ENCODE data around the gene SUSD2.

The SUSD2 gene

DNA sequence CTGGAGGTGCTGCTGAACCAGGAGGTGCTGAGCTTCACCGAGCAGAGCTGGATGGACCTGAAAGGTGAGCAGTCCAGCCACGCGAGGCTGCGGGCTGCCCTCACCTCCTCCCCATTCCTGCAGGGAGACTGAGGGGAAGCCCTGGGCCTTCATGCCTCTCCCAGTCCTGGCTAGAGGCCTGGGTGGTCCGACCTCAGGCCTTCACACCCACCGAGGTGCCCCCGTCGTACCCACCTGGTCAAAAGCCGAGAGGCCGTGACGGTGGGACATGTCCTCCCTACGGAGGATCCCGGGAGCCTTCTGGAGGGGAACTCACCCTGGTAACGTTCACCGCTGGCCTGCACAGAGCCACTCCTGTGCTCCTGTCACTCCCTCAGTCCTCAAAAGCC is 5.1 kb downstream of the SUSD2 start:
- Histone ChIP-seq H3K9ac (ENCODE audit: low read length in 5 of 5) (no peak overlapping the region), H3K36me3 (ENCODE audit: control insufficient read depth in 5 of 5, insufficient read depth in 5 of 5, low read length in 5 of 5) (no peaks in the 10 kb centered on the region), H3K27me3 (ENCODE audit: control insufficient read depth in 5 of 5, insufficient read depth in 4 of 5, low read length in 5 of 5) (no peaks in the 10 kb centered on the region), H3K4me3 (ENCODE audit: low read depth in 1 of 5, low read length in 5 of 5) (no peak overlapping the region), H3K27ac (ENCODE audit: low read depth, low read length) (no peak overlapping the region), H3K9me3 (ENCODE audit: control insufficient read depth in 5 of 5, low read length in 5 of 5) (no peaks in the 10 kb centered on the region), H3K4me1 (ENCODE audit: control insufficient read depth in 5 of 5, insufficient read depth in 5 of 5, low read length in 5 of 5) (peaks cover 0 to 24% (median 9%) of the 10 kb centered on the region in 5 donors)

GRCh38 chr22:24186892-24187670 is 5.8 kb downstream of the SUSD2 start:
- no peaks in the 10 kb centered on the region for H3K36me3 ChIP-seq (ENCODE audit: control insufficient read depth in 5 of 5, insufficient read depth in 5 of 5, low read length in 5 of 5)
- H3K27ac ChIP-seq (ENCODE audit: low read depth, low read length): no peak overlapping the region
- no peaks in the 10 kb centered on the region for H3K9me3 ChIP-seq (ENCODE audit: control insufficient read depth in 5 of 5, low read length in 5 of 5)
- no peak overlapping the region for H3K9ac ChIP-seq (ENCODE audit: low read length in 5 of 5)
- H3K4me1 ChIP-seq (ENCODE audit: control insufficient read depth in 5 of 5, insufficient read depth in 5 of 5, low read length in 5 of 5): peaks cover 0 to 17% (median 5%) of the 10 kb centered on the region in 5 donors
- no peak overlapping the region for H3K4me3 ChIP-seq (ENCODE audit: low read depth in 1 of 5, low read length in 5 of 5)
- no peaks in the 10 kb centered on the region for H3K27me3 ChIP-seq (ENCODE audit: control insufficient read depth in 5 of 5, insufficient read depth in 4 of 5, low read length in 5 of 5)

DNA sequence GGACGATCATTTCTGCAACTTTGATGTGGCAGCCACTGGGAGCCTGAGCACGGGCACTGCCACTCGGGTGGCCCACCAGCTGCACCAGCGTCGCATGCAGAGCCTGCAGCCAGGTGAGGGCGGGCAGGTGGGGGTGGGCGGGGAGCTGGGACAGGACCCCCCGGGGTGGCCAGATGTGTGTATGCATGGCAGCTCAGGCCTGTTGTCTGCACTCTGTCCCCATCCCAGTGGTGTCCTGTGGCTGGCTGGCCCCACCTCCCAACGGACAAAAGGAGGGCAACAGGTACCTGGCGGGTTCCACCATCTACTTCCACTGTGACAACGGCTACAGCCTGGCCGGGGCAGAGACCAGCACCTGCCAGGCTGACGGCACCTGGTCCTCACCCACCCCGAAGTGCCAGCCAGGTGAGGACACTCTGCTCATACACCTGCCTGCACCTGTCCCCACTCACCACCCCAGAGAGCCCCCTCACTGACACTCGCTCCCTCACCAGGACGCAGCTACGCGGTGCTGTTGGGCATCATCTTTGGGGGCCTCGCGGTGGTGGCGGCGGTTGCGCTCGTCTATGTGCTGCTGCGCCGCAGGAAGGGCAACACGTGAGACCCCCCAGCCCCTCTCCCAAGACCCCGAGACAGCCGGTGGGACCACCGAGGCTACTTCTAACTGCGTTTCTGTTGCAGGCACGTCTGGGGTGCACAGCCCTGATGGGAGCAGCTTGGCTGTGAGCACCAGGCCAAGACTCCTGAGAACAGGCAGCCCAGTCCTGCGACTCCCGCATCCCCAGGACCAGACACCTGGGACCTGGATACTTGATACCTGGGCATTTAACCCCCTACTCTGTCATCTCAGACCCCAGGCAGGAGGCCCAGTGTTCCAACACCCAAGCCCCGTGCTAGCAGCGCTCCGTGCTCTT is 6.7 kb downstream of the SUSD2 start:
- Histone ChIP-seq H3K4me3 (ENCODE audit: low read depth in 1 of 5, low read length in 5 of 5) (no peak overlapping the region), H3K36me3 (ENCODE audit: control insufficient read depth in 5 of 5, insufficient read depth in 5 of 5, low read length in 5 of 5) (no peaks in the 10 kb centered on the region), H3K9ac (ENCODE audit: low read length in 5 of 5) (no peak overlapping the region), H3K27me3 (ENCODE audit: control insufficient read depth in 5 of 5, insufficient read depth in 4 of 5, low read length in 5 of 5) (no peaks in the 10 kb centered on the region), H3K9me3 (ENCODE audit: control insufficient read depth in 5 of 5, low read length in 5 of 5) (no peaks in the 10 kb centered on the region), H3K4me1 (ENCODE audit: control insufficient read depth in 5 of 5, insufficient read depth in 5 of 5, low read length in 5 of 5) (peaks cover 0 to 15% (median 5%) of the 10 kb centered on the region in 5 donors), H3K27ac (ENCODE audit: low read depth, low read length) (no peak overlapping the region)

DNA sequence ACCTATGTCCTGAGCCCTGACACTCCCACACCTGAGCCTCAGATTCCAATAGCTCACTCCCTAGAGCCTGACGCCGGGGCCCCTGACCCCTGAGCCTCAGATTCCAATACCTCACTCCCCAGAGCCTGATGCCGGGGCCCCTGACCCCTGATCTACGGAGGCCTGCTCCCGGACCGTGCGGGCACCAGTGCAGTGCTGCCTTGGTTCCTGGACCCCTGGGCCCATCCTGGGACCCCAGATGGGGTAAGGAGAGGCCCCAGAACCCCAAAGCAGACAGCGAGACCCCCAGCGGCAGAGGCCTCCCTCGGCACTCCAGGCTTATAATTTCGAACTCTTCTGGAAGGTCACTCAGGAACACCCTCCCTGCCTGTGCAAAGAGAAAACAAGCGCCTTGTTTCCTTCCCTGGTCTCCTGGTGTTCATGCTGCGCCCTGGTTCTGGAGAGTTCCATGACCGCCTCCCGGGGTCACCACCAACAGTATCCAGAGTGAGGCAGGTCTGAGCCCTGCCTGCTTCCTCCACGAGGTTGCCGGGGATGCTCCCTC is 7.5 kb downstream of the SUSD2 start:
- Histone ChIP-seq H3K27me3 (ENCODE audit: control insufficient read depth in 5 of 5, insufficient read depth in 4 of 5, low read length in 5 of 5) (no peaks in the 10 kb centered on the region), H3K4me1 (ENCODE audit: control insufficient read depth in 5 of 5, insufficient read depth in 5 of 5, low read length in 5 of 5) (peaks cover 0 to 15% (median 5%) of the 10 kb centered on the region in 5 donors), H3K4me3 (ENCODE audit: low read depth in 1 of 5, low read length in 5 of 5) (no peak overlapping the region), H3K36me3 (ENCODE audit: control insufficient read depth in 5 of 5, insufficient read depth in 5 of 5, low read length in 5 of 5) (no peaks in the 10 kb centered on the region), H3K27ac (ENCODE audit: low read depth, low read length) (no peak overlapping the region), H3K9ac (ENCODE audit: low read length in 5 of 5) (no peak overlapping the region), H3K9me3 (ENCODE audit: control insufficient read depth in 5 of 5, low read length in 5 of 5) (no peaks in the 10 kb centered on the region)

DNA sequence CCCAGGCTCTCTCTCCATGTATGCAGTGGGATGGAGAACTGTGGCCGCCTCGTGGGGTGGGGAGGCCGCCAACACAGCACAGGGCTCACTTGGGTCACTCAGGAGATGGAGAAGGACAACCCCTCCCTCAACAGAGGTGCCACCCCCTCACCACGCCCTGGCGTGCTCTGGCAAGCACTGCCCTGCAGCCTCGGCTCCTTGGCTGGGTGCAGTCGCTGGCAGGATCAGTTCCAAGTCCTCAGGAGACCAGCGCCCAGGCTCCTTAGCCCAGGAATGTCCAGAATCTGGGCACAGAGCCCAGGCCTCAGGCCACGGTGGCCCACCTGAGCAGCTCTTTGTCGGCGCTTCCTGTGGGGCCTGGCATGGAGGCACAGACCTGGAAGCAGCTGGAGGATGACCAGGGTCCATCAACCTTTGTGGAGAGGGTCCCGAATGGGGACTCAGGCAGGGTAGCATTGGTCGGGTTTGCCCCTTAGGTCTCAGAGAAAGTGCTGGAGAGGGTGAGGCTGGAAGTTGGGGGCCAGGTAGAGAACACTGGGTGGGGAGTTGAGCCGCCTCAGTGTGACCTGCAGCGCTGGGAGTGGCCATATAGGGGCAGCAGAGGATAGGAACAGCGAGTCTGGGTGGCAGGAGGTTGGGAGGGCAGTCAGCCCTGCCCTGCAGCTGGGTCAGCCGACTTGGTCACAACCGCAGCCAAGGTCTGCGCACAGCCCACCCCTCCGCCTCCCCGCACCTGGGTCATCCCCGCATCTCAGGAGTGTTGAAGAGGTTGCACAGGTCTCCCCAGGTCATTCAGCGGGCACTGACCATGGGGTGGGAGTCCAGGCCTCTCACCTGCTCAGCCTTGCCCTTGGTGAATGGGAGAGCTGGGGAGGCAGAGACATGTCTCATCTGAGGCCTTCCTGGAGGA is 8.2 kb downstream of the SUSD2 start:
- H3K4me1 ChIP-seq (ENCODE audit: control insufficient read depth in 5 of 5, insufficient read depth in 5 of 5, low read length in 5 of 5): peaks cover 0 to 15% (median 5%) of the 10 kb centered on the region in 5 donors
- H3K27me3 ChIP-seq (ENCODE audit: control insufficient read depth in 5 of 5, insufficient read depth in 4 of 5, low read length in 5 of 5): no peaks in the 10 kb centered on the region
- no peak overlapping the region for H3K4me3 ChIP-seq (ENCODE audit: low read depth in 1 of 5, low read length in 5 of 5)
- no peaks in the 10 kb centered on the region for H3K9me3 ChIP-seq (ENCODE audit: control insufficient read depth in 5 of 5, low read length in 5 of 5)
- no peaks in the 10 kb centered on the region for H3K36me3 ChIP-seq (ENCODE audit: control insufficient read depth in 5 of 5, insufficient read depth in 5 of 5, low read length in 5 of 5)
- no peak overlapping the region for H3K27ac ChIP-seq (ENCODE audit: low read depth, low read length)
- H3K9ac ChIP-seq (ENCODE audit: low read length in 5 of 5): no peak overlapping the region

- Histone ChIP-seq H3K27me3 (ENCODE audit: control insufficient read depth in 5 of 5, insufficient read depth in 4 of 5, low read length in 5 of 5) (no peaks in the 10 kb centered on the region), H3K9me3 (ENCODE audit: control insufficient read depth in 5 of 5, low read length in 5 of 5) (no peaks in the 10 kb centered on the region), H3K4me1 (ENCODE audit: control insufficient read depth in 5 of 5, insufficient read depth in 5 of 5, low read length in 5 of 5) (peaks cover 0 to 15% (median 5%) of the 10 kb centered on the region in 5 donors), H3K36me3 (ENCODE audit: control insufficient read depth in 5 of 5, insufficient read depth in 5 of 5, low read length in 5 of 5) (no peaks in the 10 kb centered on the region), H3K4me3 (ENCODE audit: low read depth in 1 of 5, low read length in 5 of 5) (no peak overlapping the region), H3K27ac (ENCODE audit: low read depth, low read length) (no peak overlapping the region), H3K9ac (ENCODE audit: low read length in 5 of 5) (no peak overlapping the region)
These were observed 8.9 kb downstream of the SUSD2 start for GRCh38 chr22:24190159-24190540.

DNA sequence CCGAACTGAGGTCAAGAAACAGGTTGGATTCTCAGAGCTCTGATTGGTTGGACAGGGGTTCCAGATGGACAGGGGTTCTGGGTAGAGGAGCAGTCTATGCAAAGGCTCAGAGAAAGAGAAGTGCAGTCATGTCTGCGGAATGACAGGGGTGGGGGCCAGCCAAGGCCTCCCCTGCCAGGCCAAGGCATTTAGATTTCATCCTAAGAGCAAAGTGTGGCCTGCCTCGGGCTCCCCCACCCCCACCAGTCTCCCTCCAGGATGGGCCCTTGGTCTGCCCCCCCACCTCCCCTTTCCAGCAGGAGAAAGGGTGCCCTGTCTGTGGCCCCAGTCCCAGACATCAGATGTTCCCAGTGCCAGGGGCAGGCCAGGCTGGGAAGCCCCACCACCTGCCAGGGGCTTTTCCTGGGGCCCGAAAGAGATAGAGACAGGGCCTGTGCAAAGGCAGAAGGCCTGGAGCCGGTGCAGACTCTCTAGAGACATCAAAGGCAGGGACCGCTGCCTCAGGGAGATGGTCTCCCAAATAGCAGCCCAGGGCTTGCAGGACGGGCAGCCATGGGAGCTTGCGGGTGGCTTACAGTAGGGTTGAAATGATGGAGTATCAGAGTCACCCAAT is 9.4 kb downstream of the SUSD2 start:
- no peaks in the 10 kb centered on the region for H3K9me3 ChIP-seq (ENCODE audit: control insufficient read depth in 5 of 5, low read length in 5 of 5)
- no peak overlapping the region for H3K27ac ChIP-seq (ENCODE audit: low read depth, low read length)

GRCh38 chr22:24191381-24191841 is 10.1 kb downstream of the SUSD2 start:
- Histone ChIP-seq H3K4me1 (ENCODE audit: control insufficient read depth in 5 of 5, insufficient read depth in 5 of 5, low read length in 5 of 5) (peaks cover 0 to 15% (median 5%) of the 10 kb centered on the region in 5 donors), H3K9me3 (ENCODE audit: control insufficient read depth in 5 of 5, low read length in 5 of 5) (no peaks in the 10 kb centered on the region), H3K9ac (ENCODE audit: low read length in 5 of 5) (no peak overlapping the region), H3K27me3 (ENCODE audit: control insufficient read depth in 5 of 5, insufficient read depth in 4 of 5, low read length in 5 of 5) (no peaks in the 10 kb centered on the region), H3K4me3 (ENCODE audit: low read depth in 1 of 5, low read length in 5 of 5) (no peak overlapping the region), H3K36me3 (ENCODE audit: control insufficient read depth in 5 of 5, insufficient read depth in 5 of 5, low read length in 5 of 5) (no peaks in the 10 kb centered on the region), H3K27ac (ENCODE audit: low read depth, low read length) (no peak overlapping the region)

More for the DNA sequence above, 9.4 kb downstream of the SUSD2 start:
- Histone ChIP-seq H3K4me1 (ENCODE audit: control insufficient read depth in 5 of 5, insufficient read depth in 5 of 5, low read length in 5 of 5) (peaks cover 0 to 15% (median 5%) of the 10 kb centered on the region in 5 donors), H3K27me3 (ENCODE audit: control insufficient read depth in 5 of 5, insufficient read depth in 4 of 5, low read length in 5 of 5) (no peaks in the 10 kb centered on the region), H3K9ac (ENCODE audit: low read length in 5 of 5) (no peak overlapping the region), H3K4me3 (ENCODE audit: low read depth in 1 of 5, low read length in 5 of 5) (no peak overlapping the region), H3K36me3 (ENCODE audit: control insufficient read depth in 5 of 5, insufficient read depth in 5 of 5, low read length in 5 of 5) (no peaks in the 10 kb centered on the region)

DNA sequence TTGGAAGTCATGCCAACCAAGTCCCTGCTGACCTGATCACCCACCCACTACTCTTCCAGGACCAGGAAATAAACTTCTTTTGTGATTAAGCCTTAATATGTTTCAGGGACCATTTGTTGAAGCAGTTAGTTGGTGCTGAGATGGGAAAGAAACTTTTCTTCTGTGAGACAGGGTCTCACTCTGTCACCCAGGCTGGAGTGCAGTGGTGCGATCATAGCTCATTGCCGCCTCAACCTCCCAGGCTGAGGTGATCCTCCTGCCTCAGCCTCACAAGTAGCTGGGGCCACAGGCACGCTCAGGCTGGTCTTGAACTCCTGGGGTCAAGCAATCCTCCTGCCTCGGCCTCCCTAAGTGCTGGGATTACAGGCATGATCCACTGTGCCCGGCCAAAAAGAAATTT is 10.6 kb downstream of the SUSD2 start:
- no peak overlapping the region for H3K9ac ChIP-seq (ENCODE audit: low read length in 5 of 5)
- H3K36me3 ChIP-seq (ENCODE audit: control insufficient read depth in 5 of 5, insufficient read depth in 5 of 5, low read length in 5 of 5): no peaks in the 10 kb centered on the region
- no peak overlapping the region for H3K4me3 ChIP-seq (ENCODE audit: low read depth in 1 of 5, low read length in 5 of 5)
- H3K9me3 ChIP-seq (ENCODE audit: control insufficient read depth in 5 of 5, low read length in 5 of 5): no peaks in the 10 kb centered on the region
- no peaks in the 10 kb centered on the region for H3K27me3 ChIP-seq (ENCODE audit: control insufficient read depth in 5 of 5, insufficient read depth in 4 of 5, low read length in 5 of 5)
- H3K27ac ChIP-seq (ENCODE audit: low read depth, low read length): no peak overlapping the region
- H3K4me1 ChIP-seq (ENCODE audit: control insufficient read depth in 5 of 5, insufficient read depth in 5 of 5, low read length in 5 of 5): peaks cover 0 to 15% (median 5%) of the 10 kb centered on the region in 5 donors

Data from subcutaneous abdominal adipose tissue (tissue), 5 donors.